Heart left ventricle (tissue), 13 donors: Measurements from ENCODE around the gene MYO16.

Source experiments
- POLR2A ChIP-seq, 2 donors: fragments of 450-650 bp; IDR thresholded peaks; one replicate each; pipeline ENCODE4 v1.6.1; 2017; ENCODE audit warnings: antibody characterized with exemption in 2 of 2, mild to moderate bottlenecking in 2 of 2, moderate library complexity in 2 of 2
- TF ChIP-seq, protein P1 (sequence below), 12 donors: fragments of 200-600 bp; sonication (generic) in 4 of 12; IDR thresholded peaks; one replicate each; pipeline versions ENCODE4 v1.5.0 to v1.8.0; 2018 to 2022; ENCODE audit warnings: antibody characterized with exemption in 12 of 12, mild to moderate bottlenecking in 5 of 12
- donor health status: ischemic (EF 13 %, LVEDD 7.1; RV severe dilation, severe dysfunction).
- donor health status: DM: no; HTN: yes; CAD: no.
- donor health status: DM: no; HTN: no; CAD: no.
- donor health status: ischemic (EF 25% LVEDD 6.9; RV normal size, moderate dysfunction).
- donor health status: ischemic (EF 25% LVEDD 5.7; RV mildly dilated, moderate dysfunction).
- donor health status: ischemic (EF 35%, LVEDD 5.7; RV mildly dilated, moderate dysfunction).
- donor health status: nonischemic (EF 11% LVEDD 7.7; RV severe dilation, severe dysfunction).
- donor health status: DM: yes; HTN: yes; CAD: no.
- donor health status: PGD.
- donor health status: ischemic (EF 29% LVEDD 5.4; RV normal size, mild dysfunction).
- donor health status: nonischemic (EF 23%, LVEDD 6.1; RV moderate dilation, normal function).

DNA sequence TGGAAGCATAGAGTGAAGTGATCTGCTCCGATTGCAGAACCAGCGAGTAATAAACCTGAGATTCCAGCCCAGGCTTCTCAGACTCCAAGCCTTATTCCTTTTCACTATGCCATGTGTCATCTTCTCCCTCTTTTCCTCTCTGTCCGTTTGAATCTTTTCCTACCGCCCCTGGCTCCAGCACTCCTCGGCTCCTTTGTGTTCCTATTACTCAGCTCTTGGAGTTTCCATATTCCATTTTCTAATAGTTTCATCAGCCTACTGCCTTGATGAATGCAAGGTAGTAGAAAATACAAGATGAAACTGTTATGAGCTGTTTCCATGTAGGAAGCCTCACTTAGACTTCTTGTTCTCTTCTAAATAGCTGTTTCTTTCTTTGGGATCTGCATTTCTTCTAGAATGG, 138.6 kb downstream of the MYO16 start:
- no peak for TF ChIP-seq POLR2A (IDR thresholded peaks at IDR 0.05)
- TF ChIP-seq, protein P1, sequence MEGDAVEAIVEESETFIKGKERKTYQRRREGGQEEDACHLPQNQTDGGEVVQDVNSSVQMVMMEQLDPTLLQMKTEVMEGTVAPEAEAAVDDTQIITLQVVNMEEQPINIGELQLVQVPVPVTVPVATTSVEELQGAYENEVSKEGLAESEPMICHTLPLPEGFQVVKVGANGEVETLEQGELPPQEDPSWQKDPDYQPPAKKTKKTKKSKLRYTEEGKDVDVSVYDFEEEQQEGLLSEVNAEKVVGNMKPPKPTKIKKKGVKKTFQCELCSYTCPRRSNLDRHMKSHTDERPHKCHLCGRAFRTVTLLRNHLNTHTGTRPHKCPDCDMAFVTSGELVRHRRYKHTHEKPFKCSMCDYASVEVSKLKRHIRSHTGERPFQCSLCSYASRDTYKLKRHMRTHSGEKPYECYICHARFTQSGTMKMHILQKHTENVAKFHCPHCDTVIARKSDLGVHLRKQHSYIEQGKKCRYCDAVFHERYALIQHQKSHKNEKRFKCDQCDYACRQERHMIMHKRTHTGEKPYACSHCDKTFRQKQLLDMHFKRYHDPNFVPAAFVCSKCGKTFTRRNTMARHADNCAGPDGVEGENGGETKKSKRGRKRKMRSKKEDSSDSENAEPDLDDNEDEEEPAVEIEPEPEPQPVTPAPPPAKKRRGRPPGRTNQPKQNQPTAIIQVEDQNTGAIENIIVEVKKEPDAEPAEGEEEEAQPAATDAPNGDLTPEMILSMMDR (IDR thresholded peaks at IDR 0.05) = no peak
